H9 (cell line): ENCODE results near the gene TTC39A. TPM values are rescaled to one million over a fixed set of nuclear protein-coding genes. Genes with fewer than 3 reads are reported as not detected.

ENCODE experiments used
- DNase-seq: peaks from one replicate; pipeline ENCODE4 v3.0.0-alpha.2; 2017
- H2AFZ ChIP-seq: one replicate; pipeline ENCODE4 v1.6.1; 2013; ENCODE audit warnings: mild to moderate bottlenecking, low read length, control low read depth, moderate library complexity
- H2AK5ac ChIP-seq: 2 replicates; pipeline ENCODE4 v1.6.1; 2013; ENCODE audit warnings: low read length, control low read depth, mixed read lengths; ENCODE audit not compliant: insufficient read length
- H2BK120ac ChIP-seq: one replicate; pipeline ENCODE4 v1.6.1; 2013; ENCODE audit warnings: low read depth, mild to moderate bottlenecking, low read length, control low read depth, inconsistent platforms; ENCODE audit not compliant: poor library complexity, severe bottlenecking
- H2BK12ac ChIP-seq: 2 replicates; pipeline ENCODE4 v1.6.1; 2013; ENCODE audit warnings: low read length, control low read depth, mixed read lengths, low read depth; ENCODE audit not compliant: insufficient read length
- H2BK15ac ChIP-seq: 2 replicates; pipeline ENCODE4 v1.6.1; 2013; ENCODE audit warnings: low read depth, low read length, control low read depth
- H2BK20ac ChIP-seq: one replicate; pipeline ENCODE4 v1.6.1; 2013; ENCODE audit warnings: low read depth, mild to moderate bottlenecking, low read length, control low read depth, inconsistent platforms; ENCODE audit not compliant: poor library complexity, severe bottlenecking
- H2BK5ac ChIP-seq: 2 replicates; pipeline ENCODE4 v1.6.1; 2013; ENCODE audit warnings: low read length, control low read depth, mixed read lengths; ENCODE audit not compliant: insufficient read length
- H3K14ac ChIP-seq: 2 replicates; pipeline ENCODE4 v1.6.1; 2013; ENCODE audit warnings: low read length, control low read depth; ENCODE audit not compliant: insufficient read depth
- H3K18ac ChIP-seq: 2 replicates; pipeline ENCODE4 v1.6.1; 2013; ENCODE audit warnings: low read depth, mild to moderate bottlenecking, mixed read lengths, low read length, control low read depth; ENCODE audit not compliant: insufficient read length
- H3K23ac ChIP-seq: 2 replicates; pipeline ENCODE4 v1.6.1; 2013; ENCODE audit warnings: low read length, control low read depth, mixed read lengths, low read depth; ENCODE audit not compliant: insufficient read length
- H3K23me2 ChIP-seq: 2 replicates; pipeline ENCODE4 v1.6.1; 2013; ENCODE audit warnings: low read depth, mild to moderate bottlenecking, mixed read lengths, low read length, control low read depth; ENCODE audit not compliant: insufficient read length, poor library complexity, severe bottlenecking
- H3K27ac ChIP-seq: 2 replicates; pipeline ENCODE4 v1.5.1; 2013; ENCODE audit warnings: low read length, control low read depth, mixed read lengths, low read depth; ENCODE audit not compliant: insufficient read length
- H3K27me3 ChIP-seq: 2 replicates; pipeline ENCODE4 v1.6.1; 2013; ENCODE audit warnings: low read length, control low read depth, inconsistent platforms; ENCODE audit not compliant: insufficient read depth
- H3K4ac ChIP-seq: 2 replicates; pipeline ENCODE4 v1.6.1; 2013; ENCODE audit warnings: low read depth, mild to moderate bottlenecking, control low read depth, inconsistent platforms, low read length, moderate library complexity
- H3K4me1 ChIP-seq: 2 replicates; pipeline ENCODE4 v1.6.1; 2013; ENCODE audit warnings: low read length, control low read depth, inconsistent platforms; ENCODE audit not compliant: insufficient read depth
- H3K4me2 ChIP-seq: 2 replicates; pipeline ENCODE4 v1.6.1; 2013; ENCODE audit warnings: low read length, control low read depth, mixed read lengths; ENCODE audit not compliant: insufficient read length, insufficient read depth
- H3K56ac ChIP-seq: 2 replicates; pipeline ENCODE4 v1.6.1; 2013; ENCODE audit warnings: low read depth, mild to moderate bottlenecking, mixed read lengths, low read length, control low read depth; ENCODE audit not compliant: insufficient read length
- H3K79me1 ChIP-seq: 2 replicates; pipeline ENCODE4 v1.6.1; 2013; ENCODE audit warnings: low read depth, mild to moderate bottlenecking, moderate library complexity, low read length, control low read depth, inconsistent platforms; ENCODE audit not compliant: insufficient read depth, poor library complexity, severe bottlenecking
- H3K79me2 ChIP-seq: 2 replicates; pipeline ENCODE4 v1.6.1; 2013; ENCODE audit warnings: low read length, control low read depth, inconsistent platforms; ENCODE audit not compliant: insufficient read depth
- H3K9ac ChIP-seq: 2 replicates; pipeline ENCODE4 v1.6.1; 2013; ENCODE audit warnings: low read length, control low read depth, mixed read lengths; ENCODE audit not compliant: insufficient read length; ENCODE audit errors: extremely low read depth
- H3K9me3 ChIP-seq: one replicate; pipeline ENCODE4 v1.6.1; 2013; ENCODE audit warnings: low read depth, low read length, inconsistent platforms; ENCODE audit not compliant: control insufficient read depth
- H3T11ph ChIP-seq: one replicate; pipeline ENCODE4 v1.6.1; 2013; ENCODE audit warnings: mild to moderate bottlenecking, low read length, control low read depth, inconsistent platforms
- H4K20me1 ChIP-seq: one replicate; pipeline ENCODE4 v1.6.1; 2013; ENCODE audit not compliant: control insufficient read depth, insufficient read length, insufficient read depth
- H4K5ac ChIP-seq: 2 replicates; pipeline ENCODE4 v1.6.1; 2013; ENCODE audit warnings: low read depth, mild to moderate bottlenecking, mixed read lengths, low read length, control low read depth; ENCODE audit not compliant: insufficient read length
- H4K8ac ChIP-seq: replicated peaks from 2 replicates; pipeline ENCODE4 v1.6.1; 2013; ENCODE audit warnings: low read length, control low read depth, mixed read lengths, low read depth; ENCODE audit not compliant: insufficient read length
- H4K91ac ChIP-seq: 2 replicates; pipeline ENCODE4 v1.6.1; 2013; ENCODE audit warnings: low read depth, mild to moderate bottlenecking, moderate library complexity, mixed read lengths, low read length, control low read depth; ENCODE audit not compliant: insufficient read length
- H3K27ac Mint-ChIP-seq, 3 experiments: 2 replicates in 2 of 3; 3 replicates in 1 of 3; pipeline ENCODE4 v1.8.0; 2020 to 2021; ENCODE audit warnings: mixed read lengths in 3 of 3, mild to moderate bottlenecking in 1 of 3, moderate library complexity in 1 of 3
- H3K27me3 Mint-ChIP-seq: 2 replicates; pipeline ENCODE4 v1.8.0; 2021; ENCODE audit warnings: low read depth, mild to moderate bottlenecking, moderate library complexity, mixed read lengths
- H3K36me3 Mint-ChIP-seq, 3 experiments: 2 replicates in 2 of 3; 3 replicates in 1 of 3; pipeline ENCODE4 v1.8.0; 2020 to 2021; ENCODE audit warnings: low read depth in 3 of 3, mixed read lengths in 3 of 3; ENCODE audit not compliant: insufficient read depth in 1 of 3
- H3K4me1 Mint-ChIP-seq, 2 experiments: 2 replicates each; pipeline ENCODE4 v1.8.0; 2020; ENCODE audit warnings: mixed read lengths in 2 of 2
- H3K4me3 Mint-ChIP-seq, 2 experiments: 2 replicates in 1 of 2; 3 replicates in 1 of 2; pipeline ENCODE4 v1.8.0; 2020 to 2021; ENCODE audit warnings: mild to moderate bottlenecking in 2 of 2, mixed read lengths in 2 of 2, moderate library complexity in 1 of 2
- H3K9me3 Mint-ChIP-seq, 2 experiments: 2 replicates in 1 of 2; 3 replicates in 1 of 2; pipeline ENCODE4 v1.8.0; 2020; ENCODE audit warnings: mild to moderate bottlenecking in 2 of 2, mixed read lengths in 2 of 2, moderate library complexity in 1 of 2
- total RNA-seq: library from RNA; stranded (reverse); gene quantifications from 2 replicates; pipeline ENCODE4 v1.2.1, GENCODE V29; 2021
- TF ChIP-seq, protein P1 (sequence below): fragments of 200-600 bp; sonication (generic); conservative IDR thresholded peaks from 3 replicates; pipeline ENCODE4 v1.8.0; 2021; ENCODE audit warnings: antibody characterized with exemption, mild to moderate bottlenecking

TTC39A gene
- total RNA-seq, 1 experiment from 2014 or later = 7.7 TPM

DNA sequence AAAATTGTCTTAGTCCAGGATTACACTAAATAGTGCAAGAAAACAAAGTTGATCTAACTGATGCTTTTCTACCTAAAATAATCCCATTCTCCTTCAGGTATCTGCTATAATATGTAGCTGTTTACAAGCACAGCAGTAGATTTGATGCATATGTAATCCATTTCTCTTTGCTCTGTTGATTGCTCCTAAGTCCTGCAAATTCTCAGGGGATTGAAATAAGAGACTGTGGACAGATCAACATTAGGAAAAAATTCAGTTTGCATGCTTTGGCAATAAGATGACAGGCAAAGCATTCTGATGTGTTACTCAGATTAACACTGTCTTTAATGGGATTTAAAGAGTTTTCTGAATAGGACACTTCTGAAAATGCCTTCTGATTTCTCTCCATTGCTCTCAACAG is 59.6 kb downstream of the TTC39A start:
- H3K9ac ChIP-seq = no peak overlapping the region
- H3K27ac ChIP-seq = no peak overlapping the region

More for the DNA sequence above, 59.6 kb downstream of the TTC39A start:
- H3T11ph ChIP-seq = no peak overlapping the region
- Mint-ChIP-seq H3K4me1 (peaks cover 6 to 7% of the 10 kb centered on the region in 2 experiments), H3K27ac (no peak overlapping the region; a peak in 1 of 7 replicates), H3K36me3 (peaks cover 5 to 25% (median 23%) of the 10 kb centered on the region in 3 experiments; a peak in 6 of 7 replicates), H3K9me3 (no peaks in the 10 kb centered on the region), H3K27me3 (no peaks in the 10 kb centered on the region), H3K4me3 (no peak overlapping the region)
- H4K91ac ChIP-seq = no peak overlapping the region
- no peaks in the 10 kb centered on the region for H3K27me3 ChIP-seq
- H3K56ac ChIP-seq = no peak overlapping the region
- no peak overlapping the region for H3K4me2 ChIP-seq
- H4K5ac ChIP-seq = no peak overlapping the region
- TF ChIP-seq, protein P1, sequence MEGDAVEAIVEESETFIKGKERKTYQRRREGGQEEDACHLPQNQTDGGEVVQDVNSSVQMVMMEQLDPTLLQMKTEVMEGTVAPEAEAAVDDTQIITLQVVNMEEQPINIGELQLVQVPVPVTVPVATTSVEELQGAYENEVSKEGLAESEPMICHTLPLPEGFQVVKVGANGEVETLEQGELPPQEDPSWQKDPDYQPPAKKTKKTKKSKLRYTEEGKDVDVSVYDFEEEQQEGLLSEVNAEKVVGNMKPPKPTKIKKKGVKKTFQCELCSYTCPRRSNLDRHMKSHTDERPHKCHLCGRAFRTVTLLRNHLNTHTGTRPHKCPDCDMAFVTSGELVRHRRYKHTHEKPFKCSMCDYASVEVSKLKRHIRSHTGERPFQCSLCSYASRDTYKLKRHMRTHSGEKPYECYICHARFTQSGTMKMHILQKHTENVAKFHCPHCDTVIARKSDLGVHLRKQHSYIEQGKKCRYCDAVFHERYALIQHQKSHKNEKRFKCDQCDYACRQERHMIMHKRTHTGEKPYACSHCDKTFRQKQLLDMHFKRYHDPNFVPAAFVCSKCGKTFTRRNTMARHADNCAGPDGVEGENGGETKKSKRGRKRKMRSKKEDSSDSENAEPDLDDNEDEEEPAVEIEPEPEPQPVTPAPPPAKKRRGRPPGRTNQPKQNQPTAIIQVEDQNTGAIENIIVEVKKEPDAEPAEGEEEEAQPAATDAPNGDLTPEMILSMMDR = no peak
- H4K20me1 ChIP-seq = no peaks in the 10 kb centered on the region
- no peak overlapping the region for H2BK20ac ChIP-seq
- no peaks in the 10 kb centered on the region for H3K4me1 ChIP-seq
- H2AK5ac ChIP-seq = no peak overlapping the region
- no peak overlapping the region for H3K18ac ChIP-seq
- H2BK15ac ChIP-seq = no peak overlapping the region
- no peak overlapping the region for H2BK5ac ChIP-seq
- H4K8ac ChIP-seq = no peak overlapping the region
- H3K14ac ChIP-seq = no peak overlapping the region
- no peaks in the 10 kb centered on the region for H3K23me2 ChIP-seq
- no peaks in the 10 kb centered on the region for H3K9me3 ChIP-seq
- no peaks in the 10 kb centered on the region; the same call in 1 of the 2 replicates for H3K79me2 ChIP-seq
- no peak overlapping the region for H3K4ac ChIP-seq
- DNase-seq = no peak
- no peak overlapping the region for H2BK120ac ChIP-seq
- no peaks in the 10 kb centered on the region for H3K79me1 ChIP-seq
- no peak overlapping the region for H2BK12ac ChIP-seq
- no peak overlapping the region for H3K23ac ChIP-seq
- no peak overlapping the region for H2AFZ ChIP-seq
